Neural cell (in vitro differentiated cells): ENCODE results near the gene ZFYVE1. TPM values are rescaled to one million over a fixed set of nuclear protein-coding genes. Genes with fewer than 3 reads are reported as not detected.
"Not testable (repeated sequence)": the region's sequence is repeated elsewhere in the genome, so short reads cannot be mapped to it uniquely, and the experiment has no call there.

Source experiments
- H2AFZ ChIP-seq: fragments of 200-600, 300-800 bp; sonication (generic), shearing (Covaris generic); 2 replicates; pipeline ENCODE4 v1.6.0; 2014; ENCODE audit warnings: low read depth, mild to moderate bottlenecking, antibody characterized with exemption, low read length, moderate library complexity
- H3F3A ChIP-seq: fragments of 200-600 bp; shearing (Covaris generic); 2 replicates; pipeline ENCODE4 v1.6.1; 2016; ENCODE audit warnings: mild to moderate bottlenecking, moderate library complexity, mixed read lengths, antibody characterized with exemption, low read length; ENCODE audit not compliant: insufficient read depth, poor library complexity, severe bottlenecking
- H3K27ac ChIP-seq: fragments of 200-600, 300-800 bp; sonication (generic), shearing (Covaris generic); 2 replicates; pipeline ENCODE4 v1.5.1; 2014; ENCODE audit warnings: mild to moderate bottlenecking, low read length, moderate library complexity
- H3K27me3 ChIP-seq: fragments of 300-800, 200-600 bp; sonication (generic), shearing (Covaris generic); 2 replicates; pipeline ENCODE4 v1.6.0; 2014; ENCODE audit warnings: mild to moderate bottlenecking, low read depth, low read length, moderate library complexity; ENCODE audit not compliant: insufficient read depth
- H3K36me3 ChIP-seq: fragments of 300-800, 200-600 bp; sonication (generic), shearing (Covaris generic); 2 replicates; pipeline ENCODE4 v1.5.1; 2014; ENCODE audit warnings: mild to moderate bottlenecking, antibody characterized with exemption, low read length, moderate library complexity; ENCODE audit not compliant: insufficient read depth
- H3K4me2 ChIP-seq: fragments of 300-800, 200-600 bp; sonication (generic), shearing (Covaris generic); 2 replicates; pipeline ENCODE4 v1.6.0; 2014; ENCODE audit warnings: mild to moderate bottlenecking, low read length
- H3K4me3 ChIP-seq: fragments of 300-800, 200-600 bp; sonication (generic), shearing (Covaris generic); 2 replicates; pipeline ENCODE4 v1.5.1; 2014; ENCODE audit warnings: mild to moderate bottlenecking, low read length, moderate library complexity
- H3K79me2 ChIP-seq: fragments of 200-600 bp; shearing (Covaris generic); replicated peaks from 2 replicates; pipeline ENCODE4 v1.6.0; 2014; ENCODE audit warnings: mild to moderate bottlenecking, low read length, moderate library complexity; ENCODE audit not compliant: insufficient read depth
- H3K9ac ChIP-seq: fragments of 300-800, 200-600 bp; sonication (generic), shearing (Covaris generic); 2 replicates; pipeline ENCODE4 v1.6.1; 2016; ENCODE audit warnings: mild to moderate bottlenecking, low read length, mixed read lengths
- H3K9me2 ChIP-seq: fragments of 200-600 bp; shearing (Covaris generic); 2 replicates; pipeline ENCODE4 v1.6.1; 2016; ENCODE audit warnings: mild to moderate bottlenecking, low read length, mixed read lengths; ENCODE audit not compliant: insufficient read depth
- H3K9me3 ChIP-seq: fragments of 200-600, 300-800 bp; sonication (generic), shearing (Covaris generic); 2 replicates; pipeline ENCODE4 v1.6.1; 2016; ENCODE audit warnings: mild to moderate bottlenecking, mixed run types, low read length, moderate library complexity, mixed read lengths
- H4K20me1 ChIP-seq: fragments of 200-600 bp; shearing (Covaris generic); 2 replicates; pipeline ENCODE4 v1.6.1; 2016; ENCODE audit warnings: mild to moderate bottlenecking, mixed run types; ENCODE audit not compliant: insufficient read depth
- CTCF ChIP-seq: fragments of 450-650 bp; IDR thresholded peaks from 2 replicates; pipeline ENCODE4 v1.5.1; 2014; ENCODE audit warnings: antibody characterized with exemption, mild to moderate bottlenecking, moderate library complexity; ENCODE audit not compliant: poor library complexity, severe bottlenecking
- EP300 ChIP-seq: fragments of 450-650 bp; conservative IDR thresholded peaks from 2 replicates; pipeline ENCODE4 v1.6.1; 2014; ENCODE audit warnings: antibody characterized with exemption, mild to moderate bottlenecking, moderate library complexity; ENCODE audit not compliant: poor library complexity, severe bottlenecking
- EZH2 ChIP-seq: fragments of 200-600, 300-800 bp; shearing (Covaris generic), sonication (generic); IDR thresholded peaks from 2 replicates; pipeline ENCODE4 v1.6.1; 2014; ENCODE audit warnings: antibody characterized with exemption, low read length, borderline replicate concordance, mild to moderate bottlenecking; ENCODE audit not compliant: insufficient read depth, poor library complexity, severe bottlenecking
- MXI1 ChIP-seq: fragments of 450-650 bp; conservative IDR thresholded peaks from 2 replicates; pipeline ENCODE4 v1.6.1; 2014; ENCODE audit warnings: antibody characterized with exemption, mild to moderate bottlenecking; ENCODE audit not compliant: poor library complexity, severe bottlenecking
- POLR2AphosphoS5 ChIP-seq: IDR thresholded peaks from 2 replicates; pipeline ENCODE4 v1.6.1; 2012
- RAD21 ChIP-seq: fragments of 450-650 bp; conservative IDR thresholded peaks from 2 replicates; pipeline ENCODE4 v1.6.1; 2014; ENCODE audit warnings: antibody characterized with exemption, mild to moderate bottlenecking, moderate library complexity
- REST ChIP-seq: IDR thresholded peaks from 2 replicates; pipeline ENCODE4 v1.6.1; 2012; ENCODE audit warnings: borderline replicate concordance
- SMC3 ChIP-seq: fragments of 450-650 bp; conservative IDR thresholded peaks from 2 replicates; pipeline ENCODE4 v1.6.1; 2014; ENCODE audit warnings: antibody characterized with exemption, mild to moderate bottlenecking, moderate library complexity; ENCODE audit not compliant: poor library complexity
- TAF1 ChIP-seq: IDR thresholded peaks from 2 replicates; pipeline ENCODE4 v1.6.1; 2012; ENCODE audit warnings: low read depth
- polyA plus RNA-seq: library from polyadenylated mRNA; depleted of rRNA; stranded (reverse); fragments of >200 nt; gene quantifications from 2 replicates; pipeline ENCODE4 v1.2.3, GENCODE V29; 2014

Gene ZFYVE1
- polyA plus RNA-seq, 1 donor from 2014 or later: 13.1 TPM

- H3K9ac ChIP-seq, H3K9me2 ChIP-seq, H3K27me3 ChIP-seq, H3K27ac ChIP-seq, H3K9me3 ChIP-seq, H3K4me2 ChIP-seq, H4K20me1 ChIP-seq, H3K79me2 ChIP-seq, H3K4me3 ChIP-seq, H2AFZ ChIP-seq, H3F3A ChIP-seq, H3K36me3 ChIP-seq: not testable (repeated sequence)
These were observed 65.9 kb downstream of the ZFYVE1 start for GRCh38 chr14:72961016-72961415.

GRCh38 chr14:72958548-72958947 lies 68.4 kb downstream of the ZFYVE1 start:
- no peaks in the 10 kb centered on the region for H3K79me2 ChIP-seq
- no peaks in the 10 kb centered on the region for H3K36me3 ChIP-seq
- no peak overlapping the region for H3K4me3 ChIP-seq
- no peaks in the 10 kb centered on the region for H3F3A ChIP-seq
- H3K9me2 ChIP-seq: no peaks in the 10 kb centered on the region
- H3K27ac ChIP-seq: no peak overlapping the region
- H4K20me1 ChIP-seq: no peaks in the 10 kb centered on the region
- H3K27me3 ChIP-seq: no peaks in the 10 kb centered on the region
- H3K4me2 ChIP-seq: no peak overlapping the region
- TF ChIP-seq POLR2AphosphoS5: no peak
- no peak for TF ChIP-seq SMC3
- no peak for TF ChIP-seq CTCF
- TF ChIP-seq RAD21: no peak
- TF ChIP-seq MXI1: no peak
- no peak for TF ChIP-seq EP300
- TF ChIP-seq EZH2: no peak
- TF ChIP-seq REST: no peak
- TF ChIP-seq TAF1: no peak
- H3K9me3 ChIP-seq: no peaks in the 10 kb centered on the region
- H2AFZ ChIP-seq: no peak overlapping the region
- H3K9ac ChIP-seq: no peak overlapping the region

- TF ChIP-seq RAD21: no peak
- no peak for TF ChIP-seq REST
- TF ChIP-seq CTCF: no peak
- no peak for TF ChIP-seq SMC3
- no peak for TF ChIP-seq EP300
- TF ChIP-seq POLR2AphosphoS5: no peak
- Histone ChIP-seq H3K9me3 (no peaks in the 10 kb centered on the region), H3K27me3 (no peaks in the 10 kb centered on the region), H4K20me1 (no peaks in the 10 kb centered on the region), H3K4me3 (no peak overlapping the region), H3K36me3 (no peaks in the 10 kb centered on the region), H2AFZ (no peak overlapping the region), H3K27ac (no peak overlapping the region), H3K9ac (no peak overlapping the region), H3F3A (no peaks in the 10 kb centered on the region), H3K9me2 (no peaks in the 10 kb centered on the region), H3K4me2 (no peak overlapping the region), H3K79me2 (no peaks in the 10 kb centered on the region)
These were observed 69.7 kb downstream of the ZFYVE1 start for GRCh38 chr14:72957213-72957612.
